Measurements from ENCODE around the gene SOD3. TPM values are rescaled to one million over a fixed set of nuclear protein-coding genes. Genes with fewer than 3 reads are reported as not detected.

SOD3 gene
- total and polyA plus RNA-seq, 4 donors = 2.6 to 8.1 (median 4.6) TPM

DNA sequence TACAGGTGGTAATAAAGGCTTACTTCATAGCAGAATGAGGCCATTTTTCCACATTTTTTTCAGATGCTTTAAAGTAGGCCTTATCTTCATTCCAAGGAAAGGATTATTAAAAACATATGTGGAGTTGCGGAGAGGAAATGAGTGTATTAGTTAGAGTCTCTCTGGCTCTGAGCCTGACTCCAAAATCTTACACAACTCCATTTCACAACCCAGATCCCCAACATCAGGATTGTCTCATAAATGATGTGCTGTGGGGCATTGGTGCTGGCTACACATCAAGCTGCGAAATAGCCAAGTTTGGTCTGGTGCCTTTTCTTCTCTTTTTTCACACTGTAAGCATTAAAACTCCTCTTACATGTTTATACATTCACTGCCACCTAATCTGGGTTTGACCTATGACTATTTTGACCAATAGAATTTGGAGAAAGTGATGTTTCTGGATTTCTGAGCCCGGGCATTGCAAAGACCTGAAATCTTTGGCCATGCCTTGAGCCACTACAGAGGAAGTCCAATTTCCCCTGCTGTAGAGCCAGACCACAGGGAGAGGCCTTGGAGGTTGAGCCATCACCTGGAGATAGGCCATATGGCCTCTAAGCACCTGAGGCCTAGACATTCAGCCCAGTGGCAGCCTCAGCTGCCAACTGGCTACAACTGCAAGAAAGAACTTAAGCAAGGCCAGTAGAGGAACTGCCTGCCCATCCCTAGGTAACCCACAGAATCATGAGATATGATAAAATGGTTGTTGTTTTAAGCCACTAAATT is 16.7 kb upstream of the SOD3 start:
- H3K27me3 ChIP-seq (ENCODE audit: control insufficient read depth in 4 of 4, insufficient read depth in 4 of 4, low read length in 3 of 4) = no peaks in the 10 kb centered on the region
- no peaks in the 10 kb centered on the region for H3K36me3 ChIP-seq (ENCODE audit: control insufficient read depth in 4 of 4, insufficient read depth in 3 of 4, low read depth in 1 of 4, low read length in 3 of 4)
- H3K4me1 ChIP-seq (ENCODE audit: control insufficient read depth in 4 of 4, insufficient read depth in 4 of 4, low read length in 3 of 4) = no peaks in the 10 kb centered on the region
- no peaks in the 10 kb centered on the region for H3K9me3 ChIP-seq (ENCODE audit: control insufficient read depth in 4 of 4, low read length in 3 of 4)
- no peak overlapping the region for H3K9ac ChIP-seq (ENCODE audit: low read depth in 1 of 2, low read length in 2 of 2)
- TF ChIP-seq, protein P1, sequence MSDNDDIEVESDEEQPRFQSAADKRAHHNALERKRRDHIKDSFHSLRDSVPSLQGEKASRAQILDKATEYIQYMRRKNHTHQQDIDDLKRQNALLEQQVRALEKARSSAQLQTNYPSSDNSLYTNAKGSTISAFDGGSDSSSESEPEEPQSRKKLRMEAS (IDR thresholded peaks at IDR 0.05) = no peak
- TF ChIP-seq FOXA1 (IDR thresholded peaks at IDR 0.05) (no peak), NR2F2 (IDR thresholded peaks at IDR 0.05) (no peak), RAD21 (IDR thresholded peaks at IDR 0.05) (no peak), FOXA2 (IDR thresholded peaks at IDR 0.05) (no peak), HNF4A (conservative IDR thresholded peaks at IDR 0.05) (no peak), RXRA (IDR thresholded peaks at IDR 0.05) (no peak), SP1 (IDR thresholded peaks at IDR 0.05) (no peak), YY1 (IDR thresholded peaks at IDR 0.05) (no peak), EGR1 (IDR thresholded peaks at IDR 0.05; ENCODE audit: low read depth in 2 of 2) (no peak), JUND (IDR thresholded peaks at IDR 0.05) (no peak)
- TF ChIP-seq, protein P2, sequence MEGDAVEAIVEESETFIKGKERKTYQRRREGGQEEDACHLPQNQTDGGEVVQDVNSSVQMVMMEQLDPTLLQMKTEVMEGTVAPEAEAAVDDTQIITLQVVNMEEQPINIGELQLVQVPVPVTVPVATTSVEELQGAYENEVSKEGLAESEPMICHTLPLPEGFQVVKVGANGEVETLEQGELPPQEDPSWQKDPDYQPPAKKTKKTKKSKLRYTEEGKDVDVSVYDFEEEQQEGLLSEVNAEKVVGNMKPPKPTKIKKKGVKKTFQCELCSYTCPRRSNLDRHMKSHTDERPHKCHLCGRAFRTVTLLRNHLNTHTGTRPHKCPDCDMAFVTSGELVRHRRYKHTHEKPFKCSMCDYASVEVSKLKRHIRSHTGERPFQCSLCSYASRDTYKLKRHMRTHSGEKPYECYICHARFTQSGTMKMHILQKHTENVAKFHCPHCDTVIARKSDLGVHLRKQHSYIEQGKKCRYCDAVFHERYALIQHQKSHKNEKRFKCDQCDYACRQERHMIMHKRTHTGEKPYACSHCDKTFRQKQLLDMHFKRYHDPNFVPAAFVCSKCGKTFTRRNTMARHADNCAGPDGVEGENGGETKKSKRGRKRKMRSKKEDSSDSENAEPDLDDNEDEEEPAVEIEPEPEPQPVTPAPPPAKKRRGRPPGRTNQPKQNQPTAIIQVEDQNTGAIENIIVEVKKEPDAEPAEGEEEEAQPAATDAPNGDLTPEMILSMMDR (IDR thresholded peaks at IDR 0.05; ENCODE audit: low read depth, low read length, missing input control) = no peak
- TF ChIP-seq, protein P3, sequence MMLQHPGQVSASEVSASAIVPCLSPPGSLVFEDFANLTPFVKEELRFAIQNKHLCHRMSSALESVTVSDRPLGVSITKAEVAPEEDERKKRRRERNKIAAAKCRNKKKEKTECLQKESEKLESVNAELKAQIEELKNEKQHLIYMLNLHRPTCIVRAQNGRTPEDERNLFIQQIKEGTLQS (IDR thresholded peaks at IDR 0.05) = no peak
- TF ChIP-seq, protein P4, sequence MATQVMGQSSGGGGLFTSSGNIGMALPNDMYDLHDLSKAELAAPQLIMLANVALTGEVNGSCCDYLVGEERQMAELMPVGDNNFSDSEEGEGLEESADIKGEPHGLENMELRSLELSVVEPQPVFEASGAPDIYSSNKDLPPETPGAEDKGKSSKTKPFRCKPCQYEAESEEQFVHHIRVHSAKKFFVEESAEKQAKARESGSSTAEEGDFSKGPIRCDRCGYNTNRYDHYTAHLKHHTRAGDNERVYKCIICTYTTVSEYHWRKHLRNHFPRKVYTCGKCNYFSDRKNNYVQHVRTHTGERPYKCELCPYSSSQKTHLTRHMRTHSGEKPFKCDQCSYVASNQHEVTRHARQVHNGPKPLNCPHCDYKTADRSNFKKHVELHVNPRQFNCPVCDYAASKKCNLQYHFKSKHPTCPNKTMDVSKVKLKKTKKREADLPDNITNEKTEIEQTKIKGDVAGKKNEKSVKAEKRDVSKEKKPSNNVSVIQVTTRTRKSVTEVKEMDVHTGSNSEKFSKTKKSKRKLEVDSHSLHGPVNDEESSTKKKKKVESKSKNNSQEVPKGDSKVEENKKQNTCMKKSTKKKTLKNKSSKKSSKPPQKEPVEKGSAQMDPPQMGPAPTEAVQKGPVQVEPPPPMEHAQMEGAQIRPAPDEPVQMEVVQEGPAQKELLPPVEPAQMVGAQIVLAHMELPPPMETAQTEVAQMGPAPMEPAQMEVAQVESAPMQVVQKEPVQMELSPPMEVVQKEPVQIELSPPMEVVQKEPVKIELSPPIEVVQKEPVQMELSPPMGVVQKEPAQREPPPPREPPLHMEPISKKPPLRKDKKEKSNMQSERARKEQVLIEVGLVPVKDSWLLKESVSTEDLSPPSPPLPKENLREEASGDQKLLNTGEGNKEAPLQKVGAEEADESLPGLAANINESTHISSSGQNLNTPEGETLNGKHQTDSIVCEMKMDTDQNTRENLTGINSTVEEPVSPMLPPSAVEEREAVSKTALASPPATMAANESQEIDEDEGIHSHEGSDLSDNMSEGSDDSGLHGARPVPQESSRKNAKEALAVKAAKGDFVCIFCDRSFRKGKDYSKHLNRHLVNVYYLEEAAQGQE (IDR thresholded peaks at IDR 0.05) = no peak
- DNase-seq (ENCODE audit: low spot score) = no peak
- no peak overlapping the region for H3K4me3 ChIP-seq (ENCODE audit: low read depth in 1 of 3, low read length in 3 of 3)
- H3K27ac ChIP-seq (ENCODE audit: low read depth in 1 of 2, low read length in 2 of 2) = no peak overlapping the region
- WGBS = 57% methylated on average over 3 of the region's 3 CpGs

DNA sequence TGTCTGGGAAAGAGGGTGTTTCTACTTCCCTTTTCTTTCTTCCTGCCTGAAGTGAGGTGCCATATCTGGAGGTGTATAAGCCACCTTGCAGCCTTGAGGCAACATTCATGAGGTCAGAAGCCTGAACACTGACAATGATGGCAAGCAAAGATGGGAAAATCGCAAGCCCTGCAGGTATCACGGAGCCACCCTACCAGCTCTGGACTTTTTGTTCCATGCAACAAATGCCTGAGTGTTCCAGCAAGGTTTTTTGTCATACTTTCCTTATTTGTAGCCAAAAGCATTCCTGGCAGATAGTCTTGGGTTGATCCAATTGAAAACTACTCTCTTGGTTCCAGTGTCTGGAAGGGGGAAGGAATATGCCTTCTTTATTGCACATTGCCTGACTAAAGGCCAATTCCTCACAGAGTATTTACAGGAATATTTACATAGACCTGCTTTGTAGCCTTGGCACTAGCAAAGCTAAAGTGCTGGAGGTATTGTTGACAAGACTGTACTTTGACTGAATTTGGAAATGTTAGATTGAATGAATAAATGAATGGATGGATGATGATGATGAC is 14.4 kb upstream of the SOD3 start:
- Histone ChIP-seq H3K4me1 (ENCODE audit: control insufficient read depth in 4 of 4, insufficient read depth in 4 of 4, low read length in 3 of 4) (no peaks in the 10 kb centered on the region), H3K4me3 (ENCODE audit: low read depth in 1 of 3, low read length in 3 of 3) (no peak overlapping the region), H3K9ac (ENCODE audit: low read depth in 1 of 2, low read length in 2 of 2) (no peak overlapping the region), H3K36me3 (ENCODE audit: control insufficient read depth in 4 of 4, insufficient read depth in 3 of 4, low read depth in 1 of 4, low read length in 3 of 4) (no peaks in the 10 kb centered on the region), H3K27ac (ENCODE audit: low read depth in 1 of 2, low read length in 2 of 2) (no peak overlapping the region), H3K27me3 (ENCODE audit: control insufficient read depth in 4 of 4, insufficient read depth in 4 of 4, low read length in 3 of 4) (no peaks in the 10 kb centered on the region), H3K9me3 (ENCODE audit: control insufficient read depth in 4 of 4, low read length in 3 of 4) (peaks cover 0 to 3% (median 0%) of the 10 kb centered on the region in 4 donors)
- 90% methylated on average over 2 of the region's 2 CpGs for WGBS
- no peak for DNase-seq (ENCODE audit: low spot score)
- TF ChIP-seq RXRA (IDR thresholded peaks at IDR 0.05) (no peak), HNF4A (conservative IDR thresholded peaks at IDR 0.05) (no peak), TAF1 (conservative IDR thresholded peaks at IDR 0.05) (no peak), JUND (IDR thresholded peaks at IDR 0.05) (no peak), YY1 (IDR thresholded peaks at IDR 0.05) (no peak), SP1 (IDR thresholded peaks at IDR 0.05) (no peak), RAD21 (IDR thresholded peaks at IDR 0.05) (no peak), GABPA (IDR thresholded peaks at IDR 0.05 in 1 of 2, conservative IDR thresholded peaks at IDR 0.05 in 1 of 2) (no peak), HNF4G (IDR thresholded peaks at IDR 0.05) (no peak), EGR1 (IDR thresholded peaks at IDR 0.05; ENCODE audit: low read depth in 2 of 2) (no peak), FOXA2 (IDR thresholded peaks at IDR 0.05) (no peak), NR2F2 (IDR thresholded peaks at IDR 0.05) (no peak)
- TF ChIP-seq, protein P1 (IDR thresholded peaks at IDR 0.05) = no peak
- TF ChIP-seq, protein P5, sequence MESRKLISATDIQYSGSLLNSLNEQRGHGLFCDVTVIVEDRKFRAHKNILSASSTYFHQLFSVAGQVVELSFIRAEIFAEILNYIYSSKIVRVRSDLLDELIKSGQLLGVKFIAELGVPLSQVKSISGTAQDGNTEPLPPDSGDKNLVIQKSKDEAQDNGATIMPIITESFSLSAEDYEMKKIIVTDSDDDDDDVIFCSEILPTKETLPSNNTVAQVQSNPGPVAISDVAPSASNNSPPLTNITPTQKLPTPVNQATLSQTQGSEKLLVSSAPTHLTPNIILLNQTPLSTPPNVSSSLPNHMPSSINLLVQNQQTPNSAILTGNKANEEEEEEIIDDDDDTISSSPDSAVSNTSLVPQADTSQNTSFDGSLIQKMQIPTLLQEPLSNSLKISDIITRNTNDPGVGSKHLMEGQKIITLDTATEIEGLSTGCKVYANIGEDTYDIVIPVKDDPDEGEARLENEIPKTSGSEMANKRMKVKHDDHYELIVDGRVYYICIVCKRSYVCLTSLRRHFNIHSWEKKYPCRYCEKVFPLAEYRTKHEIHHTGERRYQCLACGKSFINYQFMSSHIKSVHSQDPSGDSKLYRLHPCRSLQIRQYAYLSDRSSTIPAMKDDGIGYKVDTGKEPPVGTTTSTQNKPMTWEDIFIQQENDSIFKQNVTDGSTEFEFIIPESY (IDR thresholded peaks at IDR 0.05) = no peak
- TF ChIP-seq, protein P3 (IDR thresholded peaks at IDR 0.05) = no peak
